Panc1 (cell line): Measurements from ENCODE around the gene L2HGDH. TPM values are rescaled to one million over a fixed set of nuclear protein-coding genes. Genes with fewer than 3 reads are reported as not detected.

ENCODE experiments used
- ATAC-seq: fragments of 200-7000 bp; cut with Tn5 transposase; 2 replicates; pipeline ENCODE4 v1.9.1; 2020; ENCODE audit warnings: mild to moderate bottlenecking, moderate library complexity
- BruUV-seq: library from RNA; stranded (reverse); fragments of 400-500 nt; replicated peaks from 2 replicates; lab custom pipeline; 2021; lab: Mats Ljungman, UMichigan
- CTCF ChIA-PET: fragments of 300-600 bp; sonication (Branson Sonifier 250); formaldehyde crosslinking; loops from one replicate; lab custom pipeline; 2022; ENCODE audit warnings: antibody characterized with exemption; lab: Charles Lee
- POLR2A ChIA-PET: fragments of 300-600 bp; sonication (Branson Sonifier 250); formaldehyde crosslinking; loops from one replicate; lab custom pipeline; 2022; ENCODE audit warnings: antibody characterized with exemption; lab: Charles Lee
- DNase-seq: peaks from one replicate; pipeline ENCODE4 v3.0.0-alpha.2; 2010; ENCODE audit warnings: low read depth, low spot score
- H3K27ac ChIP-seq: 2 replicates; pipeline ENCODE4 v1.5.1; 2011; ENCODE audit warnings: mild to moderate bottlenecking, low read length, inconsistent platforms
- H3K27me3 ChIP-seq: fragments of 200-500 bp; sonication (Bioruptor generic); 2 replicates; pipeline ENCODE4 v1.6.0; 2014; ENCODE audit warnings: low read length, inconsistent platforms; ENCODE audit not compliant: control insufficient read depth, insufficient read depth
- H3K36me3 ChIP-seq: fragments of 200-500 bp; sonication (Bioruptor generic); 2 replicates; pipeline ENCODE4 v1.5.1; 2014; ENCODE audit warnings: inconsistent platforms, mild to moderate bottlenecking, low read length, moderate library complexity; ENCODE audit not compliant: control insufficient read depth, insufficient read depth
- H3K4me1 ChIP-seq: 2 replicates; pipeline ENCODE4 v1.5.1; 2011; ENCODE audit warnings: inconsistent platforms, mild to moderate bottlenecking, low read length, moderate library complexity; ENCODE audit not compliant: control insufficient read depth, insufficient read depth
- H3K4me3 ChIP-seq, 2 experiments: 2 replicates each; pipeline ENCODE4 v1.5.1; 2011 to 2012; ENCODE audit warnings: low read depth in 2 of 2, low read length in 2 of 2, mild to moderate bottlenecking in 2 of 2, inconsistent platforms in 1 of 2, moderate library complexity in 1 of 2
- H3K9me3 ChIP-seq: fragments of 200-500 bp; sonication (Bioruptor generic); 2 replicates; pipeline ENCODE4 v1.5.1; 2014; ENCODE audit warnings: low read depth, mild to moderate bottlenecking, inconsistent platforms, low read length, moderate library complexity; ENCODE audit not compliant: control insufficient read depth, insufficient read depth
- POLR2AphosphoS5 ChIP-seq: IDR thresholded peaks from 2 replicates; pipeline ENCODE4 v1.6.1; 2012; ENCODE audit warnings: mild to moderate bottlenecking, low read depth, low read length, moderate library complexity
- REST ChIP-seq, 2 experiments: IDR thresholded peaks; 2 replicates each; pipeline ENCODE4 v1.6.1; 2011 to 2012; ENCODE audit warnings: low read depth in 2 of 2, control low read depth in 1 of 2, low read length in 1 of 2, mild to moderate bottlenecking in 1 of 2, moderate library complexity in 1 of 2; ENCODE audit not compliant: insufficient read depth in 1 of 2
- SIN3A ChIP-seq: IDR thresholded peaks from 2 replicates; pipeline ENCODE4 v1.6.1; 2012; ENCODE audit warnings: low read depth, mild to moderate bottlenecking, low read length, moderate library complexity, borderline replicate concordance; ENCODE audit not compliant: insufficient read depth
- TCF7L2 ChIP-seq: IDR thresholded peaks from 2 replicates; pipeline ENCODE4 v1.6.1; 2011; ENCODE audit warnings: mild to moderate bottlenecking, low read depth, low read length, inconsistent platforms
- in situ Hi-C: cut with HindIII; loops from 2 replicates; pipeline ENCODE4 v1.10.0; 2016; ENCODE audit warnings: low sequenced_read_pairs, low pct_unique_long_range_greater_than_20kb
- intact Hi-C: fragments of 100-400 bp; cut with micrococcal nuclease; formaldehyde crosslinking; loops from one replicate; pipeline ENCODE4 v1.10.0; 2022; ENCODE audit not compliant: unreplicated experiment
- total RNA-seq: library from RNA; stranded (reverse); gene quantifications from one replicate; pipeline ENCODE4 v1.2.1, GENCODE V29; 2021; ENCODE audit not compliant: unreplicated experiment
- TF ChIP-seq, protein P1 (sequence below): fragments of 450-650 bp; IDR thresholded peaks from 2 replicates; pipeline ENCODE4 v1.5.1; 2017; ENCODE audit warnings: mild to moderate bottlenecking

Gene L2HGDH
- total RNA-seq, 1 experiment from 2014 or later = 15.0 TPM

GRCh38 chr14:50299585-50299984 is 12.4 kb downstream of the L2HGDH start:
- Histone ChIP-seq H3K27ac (no peak overlapping the region), H3K36me3 (no peaks in the 10 kb centered on the region; the same call in 1 of the 2 replicates), H3K4me1 (no peaks in the 10 kb centered on the region), H3K9me3 (no peaks in the 10 kb centered on the region), H3K27me3 (no peaks in the 10 kb centered on the region), H3K4me3 (no peak overlapping the region)
- CTCF ChIA-PET = no interaction called here
- in situ Hi-C loops (no loop called here), intact Hi-C loops (no loop called here)
- DNase-seq (no peak), ATAC-seq (no peak)
- POLR2A ChIA-PET = no interaction called here
- TF ChIP-seq, protein P1, sequence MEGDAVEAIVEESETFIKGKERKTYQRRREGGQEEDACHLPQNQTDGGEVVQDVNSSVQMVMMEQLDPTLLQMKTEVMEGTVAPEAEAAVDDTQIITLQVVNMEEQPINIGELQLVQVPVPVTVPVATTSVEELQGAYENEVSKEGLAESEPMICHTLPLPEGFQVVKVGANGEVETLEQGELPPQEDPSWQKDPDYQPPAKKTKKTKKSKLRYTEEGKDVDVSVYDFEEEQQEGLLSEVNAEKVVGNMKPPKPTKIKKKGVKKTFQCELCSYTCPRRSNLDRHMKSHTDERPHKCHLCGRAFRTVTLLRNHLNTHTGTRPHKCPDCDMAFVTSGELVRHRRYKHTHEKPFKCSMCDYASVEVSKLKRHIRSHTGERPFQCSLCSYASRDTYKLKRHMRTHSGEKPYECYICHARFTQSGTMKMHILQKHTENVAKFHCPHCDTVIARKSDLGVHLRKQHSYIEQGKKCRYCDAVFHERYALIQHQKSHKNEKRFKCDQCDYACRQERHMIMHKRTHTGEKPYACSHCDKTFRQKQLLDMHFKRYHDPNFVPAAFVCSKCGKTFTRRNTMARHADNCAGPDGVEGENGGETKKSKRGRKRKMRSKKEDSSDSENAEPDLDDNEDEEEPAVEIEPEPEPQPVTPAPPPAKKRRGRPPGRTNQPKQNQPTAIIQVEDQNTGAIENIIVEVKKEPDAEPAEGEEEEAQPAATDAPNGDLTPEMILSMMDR = no peak
- TF ChIP-seq TCF7L2 (no peak), SIN3A (no peak), POLR2AphosphoS5 (no peak), REST (IDR thresholded peaks at IDR 0.05; ENCODE audit: insufficient read depth in 1 of 2, low read depth in 2 of 2, low read length in 1 of 2) (no peak)
- BruUV-seq = no TSS peak

- DNase-seq (no peak), ATAC-seq (no peak)
- Histone ChIP-seq H3K36me3 (no peaks in the 10 kb centered on the region), H3K27ac (no peak overlapping the region), H3K9me3 (no peaks in the 10 kb centered on the region), H3K27me3 (no peaks in the 10 kb centered on the region), H3K4me1 (no peaks in the 10 kb centered on the region), H3K4me3 (no peak overlapping the region)
- in situ Hi-C loops = no loop called here
- BruUV-seq = no TSS peak
- ChIA-PET CTCF (no interaction called here), POLR2A (no interaction called here)
- TF ChIP-seq POLR2AphosphoS5 (no peak), TCF7L2 (no peak), REST (IDR thresholded peaks at IDR 0.05; ENCODE audit: insufficient read depth in 1 of 2, low read depth in 2 of 2, low read length in 1 of 2) (no peak)
- TF ChIP-seq, protein P1 = no peak
- intact Hi-C loops = no loop called here
These were observed 21.7 kb downstream of the L2HGDH start for GRCh38 chr14:50290306-50290705.
